Endothelial cell of umbilical vein (primary cell): ENCODE results near the gene POC5. TPM values are rescaled to one million over a fixed set of nuclear protein-coding genes. Genes with fewer than 3 reads are reported as not detected.

Source experiments
- BruUV-seq: library from RNA; stranded (reverse); fragments of 400-500 nt; replicated peaks from 2 replicates; lab custom pipeline; 2021; lab: Mats Ljungman, UMichigan
- CTCF ChIA-PET: fragments of 300-600, 350-600 bp; sonication (Branson Sonifier 250); formaldehyde crosslinking; loops from one replicate; lab custom pipeline; 2021; ENCODE audit warnings: antibody characterized with exemption, inconsistent platforms; lab: Charles Lee
- POLR2A ChIA-PET: fragments of 300-600, 350-600 bp; sonication (Branson Sonifier 250); formaldehyde crosslinking; loops from one replicate; lab custom pipeline; 2021; ENCODE audit warnings: antibody characterized with exemption, inconsistent platforms; lab: Charles Lee
- DNase-seq: peaks from one replicate; pipeline ENCODE4 v3.0.0-alpha.2; 2011; ENCODE audit warnings: low read depth, low spot score
- FAIRE-seq: peaks from 2 replicates; lab custom pipeline; 2011; peaks lifted over from hg19 to GRCh38; lab: Jason Lieb, UNC
- H2AFZ ChIP-seq: 2 replicates; pipeline ENCODE4 v1.6.0; 2012; ENCODE audit warnings: low read depth, low read length, control low read depth, inconsistent platforms
- H3K27ac ChIP-seq: 2 replicates; pipeline ENCODE4 v1.5.1; 2011; ENCODE audit warnings: low read depth, mild to moderate bottlenecking, control low read depth, low read length, moderate library complexity; ENCODE audit not compliant: insufficient read depth
- H3K27me3 ChIP-seq, 2 experiments: 2 replicates each; pipeline versions ENCODE4 v1.6.0 to v1.6.1; 2011; ENCODE audit warnings: low read length in 2 of 2, mixed read lengths in 1 of 2; ENCODE audit not compliant: control insufficient read depth in 2 of 2, insufficient read depth in 2 of 2
- H3K36me3 ChIP-seq, 2 experiments: 2 replicates in 1 of 2; 3 replicates in 1 of 2; pipeline ENCODE4 v1.5.1; 2011; ENCODE audit warnings: low read length in 2 of 2, mild to moderate bottlenecking in 1 of 2, moderate library complexity in 1 of 2; ENCODE audit not compliant: control insufficient read depth in 2 of 2, insufficient read depth in 2 of 2; ENCODE audit errors: extremely low read depth in 1 of 2
- H3K4me1 ChIP-seq: 3 replicates; pipeline ENCODE4 v1.5.1; 2011; ENCODE audit warnings: mild to moderate bottlenecking, low read length; ENCODE audit not compliant: control insufficient read depth, insufficient read depth; ENCODE audit errors: extremely low read depth
- H3K4me2 ChIP-seq: 2 replicates; pipeline ENCODE4 v1.6.1; 2011; ENCODE audit warnings: low read length, control low read depth, mixed read lengths; ENCODE audit not compliant: insufficient read depth
- H3K4me3 ChIP-seq, 3 experiments: fragments of 200-600 bp in 1 of 3; sonication (generic), shearing (Covaris generic) in 1 of 3; replicated peaks in 1 of 3; 2 replicates each; pipeline ENCODE4 v1.5.1; 2011 to 2016; ENCODE audit warnings: control low read depth in 3 of 3, low read length in 3 of 3, mild to moderate bottlenecking in 2 of 3, inconsistent platforms in 1 of 3, low read depth in 1 of 3, moderate library complexity in 1 of 3; ENCODE audit not compliant: insufficient read depth in 1 of 3
- H3K79me2 ChIP-seq: 2 replicates; pipeline ENCODE4 v1.6.0; 2012; ENCODE audit warnings: low read length, inconsistent platforms; ENCODE audit not compliant: control insufficient read depth, insufficient read depth
- H3K9ac ChIP-seq: replicated peaks from 2 replicates; pipeline ENCODE3; 2011; ENCODE audit warnings: low read length, control low read depth; ENCODE audit not compliant: insufficient read depth; ENCODE audit errors: extremely low read depth
- H3K9me1 ChIP-seq: replicated peaks from 3 replicates; pipeline ENCODE4 v1.6.0; 2011; ENCODE audit warnings: mild to moderate bottlenecking, low read length; ENCODE audit not compliant: control insufficient read depth, insufficient read depth; ENCODE audit errors: extremely low read depth
- H3K9me3 ChIP-seq: replicated peaks from 2 replicates; pipeline ENCODE4 v1.5.1; 2012; ENCODE audit warnings: low read length, inconsistent platforms; ENCODE audit not compliant: control insufficient read depth, insufficient read depth
- H4K20me1 ChIP-seq: replicated peaks from 2 replicates; pipeline ENCODE3; 2011; ENCODE audit warnings: mild to moderate bottlenecking, low read length; ENCODE audit not compliant: control insufficient read depth, insufficient read depth; ENCODE audit errors: extremely low read depth
- EZH2 ChIP-seq: IDR thresholded peaks from 2 replicates; pipeline ENCODE4 v1.6.1; 2012; ENCODE audit warnings: borderline replicate concordance, low read depth, mild to moderate bottlenecking, moderate library complexity, low read length, inconsistent platforms; ENCODE audit not compliant: severe bottlenecking
- FOS ChIP-seq: IDR thresholded peaks from 2 replicates; pipeline ENCODE4 v1.6.1; 2011; ENCODE audit warnings: mild to moderate bottlenecking, low read length, moderate library complexity, borderline replicate concordance; ENCODE audit not compliant: insufficient read depth
- GATA2 ChIP-seq: IDR thresholded peaks from 2 replicates; pipeline ENCODE4 v1.7.0; 2011; ENCODE audit warnings: low read depth, mild to moderate bottlenecking, moderate library complexity, mixed read lengths, low read length; ENCODE audit not compliant: insufficient read length, insufficient read depth
- JUN ChIP-seq: IDR thresholded peaks from 2 replicates; pipeline ENCODE4 v1.6.1; 2011; ENCODE audit warnings: borderline replicate concordance, low read depth; ENCODE audit not compliant: insufficient read length, insufficient read depth
- MYC ChIP-seq: IDR thresholded peaks from one replicate; pipeline ENCODE4 v1.6.1; 2011; ENCODE audit warnings: mild to moderate bottlenecking, low read depth, low read length
- POLR2A ChIP-seq: IDR thresholded peaks from 2 replicates; pipeline ENCODE4 v1.6.1; 2012; ENCODE audit warnings: low read depth, mild to moderate bottlenecking, control low read depth, low read length
- POLR2AphosphoS5 ChIP-seq: IDR thresholded peaks from 2 replicates; pipeline ENCODE4 v1.6.1; 2012; ENCODE audit warnings: low read depth, mild to moderate bottlenecking, control low read depth, low read length, moderate library complexity; ENCODE audit not compliant: insufficient read depth
- dilution Hi-C: fragments of 300-500 bp; cut with MboI; formaldehyde crosslinking; loops from one replicate; pipeline ENCODE4 v1.15.0; 2019; ENCODE audit warnings: low sequenced_read_pairs; ENCODE audit not compliant: extremely low pct_ligation_motif_present
- intact Hi-C: fragments of 100-400 bp; cut with micrococcal nuclease; formaldehyde crosslinking; loops from one replicate; pipeline ENCODE4 v1.10.0; 2022
- polyA plus RNA-seq, 4 experiments: library from polyadenylated mRNA; depleted of rRNA in 3 of 4; stranded (reverse) in 3 of 4; unstranded in 1 of 4; fragments of >200 nt; gene quantifications; 2 replicates each; pipeline versions ENCODE4 v1.2.1 to v1.2.3, GENCODE V29; 2011 to 2012; ENCODE audit warnings: missing spikeins in 1 of 4
- total RNA-seq: library from RNA; stranded (reverse); gene quantifications from 2 replicates; pipeline ENCODE4 v1.2.3, GENCODE V29; 2021
- TF ChIP-seq, protein P1 (sequence below): IDR thresholded peaks from 2 replicates; pipeline ENCODE4 v1.6.1; 2011; ENCODE audit not compliant: insufficient read depth, insufficient read length
- TF ChIP-seq, protein P2 (sequence below), 2 donors: IDR thresholded peaks; 1 replicate in 1 of 2; 2 replicates in 1 of 2; pipeline ENCODE4 v1.5.1; 2011; ENCODE audit warnings: low read length in 2 of 2, mild to moderate bottlenecking in 2 of 2, moderate library complexity in 2 of 2, control low read depth in 1 of 2, inconsistent platforms in 1 of 2, low read depth in 1 of 2; ENCODE audit not compliant: insufficient read depth in 1 of 2; ENCODE audit errors: extremely low read depth in 1 of 2

POC5 gene
- total and polyA plus RNA-seq, 2 donors (not counting 3 experiments of a cell fraction or from before 2014, with no cell fraction given) = 8.3 to 15.9 TPM

DNA sequence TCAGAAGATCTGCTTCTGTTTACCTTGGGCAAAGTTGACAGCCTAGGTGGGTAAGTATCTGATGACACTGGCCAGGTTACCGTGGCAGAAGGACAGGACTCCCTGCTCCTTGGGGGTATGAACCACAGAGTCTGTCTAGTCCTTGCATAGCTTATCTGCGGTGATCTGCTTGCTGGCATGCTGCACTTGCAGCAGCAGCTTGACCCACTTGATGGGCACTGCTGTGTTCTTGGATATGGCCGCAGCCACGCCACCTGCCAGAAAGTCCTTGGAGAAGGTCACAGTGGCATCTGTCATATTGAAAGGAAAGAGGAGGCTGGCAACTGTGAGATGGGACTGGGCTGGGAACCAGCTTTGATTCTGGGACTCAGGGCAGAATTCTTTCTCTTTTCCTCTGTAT is 35.9 kb upstream of the POC5 start:
- no peak for TF ChIP-seq EZH2
- TF ChIP-seq FOS = no peak
- TF ChIP-seq, protein P1, sequence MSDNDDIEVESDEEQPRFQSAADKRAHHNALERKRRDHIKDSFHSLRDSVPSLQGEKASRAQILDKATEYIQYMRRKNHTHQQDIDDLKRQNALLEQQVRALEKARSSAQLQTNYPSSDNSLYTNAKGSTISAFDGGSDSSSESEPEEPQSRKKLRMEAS = no peak
- no peak for TF ChIP-seq POLR2AphosphoS5
- TF ChIP-seq, protein P2, sequence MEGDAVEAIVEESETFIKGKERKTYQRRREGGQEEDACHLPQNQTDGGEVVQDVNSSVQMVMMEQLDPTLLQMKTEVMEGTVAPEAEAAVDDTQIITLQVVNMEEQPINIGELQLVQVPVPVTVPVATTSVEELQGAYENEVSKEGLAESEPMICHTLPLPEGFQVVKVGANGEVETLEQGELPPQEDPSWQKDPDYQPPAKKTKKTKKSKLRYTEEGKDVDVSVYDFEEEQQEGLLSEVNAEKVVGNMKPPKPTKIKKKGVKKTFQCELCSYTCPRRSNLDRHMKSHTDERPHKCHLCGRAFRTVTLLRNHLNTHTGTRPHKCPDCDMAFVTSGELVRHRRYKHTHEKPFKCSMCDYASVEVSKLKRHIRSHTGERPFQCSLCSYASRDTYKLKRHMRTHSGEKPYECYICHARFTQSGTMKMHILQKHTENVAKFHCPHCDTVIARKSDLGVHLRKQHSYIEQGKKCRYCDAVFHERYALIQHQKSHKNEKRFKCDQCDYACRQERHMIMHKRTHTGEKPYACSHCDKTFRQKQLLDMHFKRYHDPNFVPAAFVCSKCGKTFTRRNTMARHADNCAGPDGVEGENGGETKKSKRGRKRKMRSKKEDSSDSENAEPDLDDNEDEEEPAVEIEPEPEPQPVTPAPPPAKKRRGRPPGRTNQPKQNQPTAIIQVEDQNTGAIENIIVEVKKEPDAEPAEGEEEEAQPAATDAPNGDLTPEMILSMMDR (IDR thresholded peaks at IDR 0.05; ENCODE audit: extremely low read depth in 1 of 2, insufficient read depth in 1 of 2, low read depth in 1 of 2, low read length in 2 of 2) = no peak
- POLR2A ChIA-PET = interaction anchor here (0.7 kb wide), 1 partner anchor 9 kb away, joined by 4 read pairs; no protein-coding TSS in a partner anchor
- dilution Hi-C loops = no loop called here

DNA sequence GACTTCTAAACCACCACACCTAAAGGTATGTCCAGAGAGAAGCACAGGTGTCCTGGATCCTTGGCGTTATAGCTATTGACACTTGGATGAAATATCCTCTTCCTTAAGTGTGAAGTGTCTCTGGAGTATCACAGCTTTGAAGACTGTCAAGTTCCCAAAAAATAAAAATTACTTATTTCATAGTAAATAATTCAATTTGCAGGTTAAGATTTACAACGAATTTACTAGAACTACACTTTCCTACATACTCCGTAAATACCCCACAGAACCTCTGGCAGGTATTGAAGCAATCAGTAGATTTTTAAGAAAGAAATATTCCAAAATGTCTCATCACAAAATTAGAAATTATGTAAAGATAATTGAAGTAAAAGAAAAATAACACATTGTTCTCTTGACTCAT is 27.1 kb upstream of the POC5 start:
- Histone ChIP-seq H3K4me1 (no peaks in the 10 kb centered on the region), H3K36me3 (no peaks in the 10 kb centered on the region), H3K79me2 (no peaks in the 10 kb centered on the region), H3K4me3 (no peak overlapping the region), H2AFZ (no peak overlapping the region), H3K27ac (no peak overlapping the region), H3K27me3 (no peaks in the 10 kb centered on the region), H3K4me2 (no peak overlapping the region), H3K9me3 (no peaks in the 10 kb centered on the region), H4K20me1 (no peaks in the 10 kb centered on the region), H3K9ac (no peak overlapping the region), H3K9me1 (no peaks in the 10 kb centered on the region)
- TF ChIP-seq FOS (no peak), POLR2AphosphoS5 (no peak), JUN (no peak), GATA2 (no peak), POLR2A (no peak), EZH2 (no peak), MYC (no peak)
- TF ChIP-seq, protein P2 (IDR thresholded peaks at IDR 0.05; ENCODE audit: extremely low read depth in 1 of 2, insufficient read depth in 1 of 2, low read depth in 1 of 2, low read length in 2 of 2) = no peak
- TF ChIP-seq, protein P1 = no peak
- FAIRE-seq = no peak
- DNase-seq = no peak
- ChIA-PET POLR2A (no interaction called here), CTCF (no interaction called here)
- intact Hi-C loops (no loop called here), dilution Hi-C loops (no loop called here)
- BruUV-seq = no TSS peak

More for the DNA sequence above, 35.9 kb upstream of the POC5 start:
- Histone ChIP-seq H3K4me1 (no peaks in the 10 kb centered on the region), H3K9ac (no peak overlapping the region), H3K27me3 (peaks cover 4 to 12% of the 10 kb centered on the region in 2 experiments), H3K79me2 (no peaks in the 10 kb centered on the region), H3K9me1 (no peaks in the 10 kb centered on the region), H3K27ac (no peak overlapping the region), H3K4me3 (no peak overlapping the region), H3K4me2 (no peak overlapping the region), H3K36me3 (no peaks in the 10 kb centered on the region), H2AFZ (no peak overlapping the region), H4K20me1 (no peaks in the 10 kb centered on the region), H3K9me3 (no peaks in the 10 kb centered on the region)
- intact Hi-C loops = no loop called here
- BruUV-seq = no TSS peak
- CTCF ChIA-PET = no interaction called here
- FAIRE-seq = no peak
- DNase-seq = no peak
